HepG2 (cell line): ENCODE measurements around the gene PYGL. TPM values are rescaled to one million over a fixed set of nuclear protein-coding genes. Genes with fewer than 3 reads are reported as not detected.

Experiments
- ATAC-seq: fragments of 200-7000 bp; cut with Tn5 transposase; 3 replicates; pipeline ENCODE4 v1.9.1; 2020; ENCODE audit warnings: mild to moderate bottlenecking, moderate library complexity
- BruUV-seq: library from RNA; stranded (reverse); fragments of 400-500 nt; replicated peaks from 2 replicates; lab custom pipeline; 2021; lab: Mats Ljungman, UMichigan
- CTCF ChIA-PET: fragments of 300-600 bp; formaldehyde crosslinking; extraction: SDS; loops from one replicate; lab custom pipeline; 2021; ENCODE audit warnings: low total read pairs, inconsistent platforms, low intra/inter-chr PET ratio; lab: Yijun Ruan, JAX
- POLR2A ChIA-PET: fragments of 350-600 bp; sonication (Branson Sonifier 250); formaldehyde crosslinking; loops from one replicate; lab custom pipeline; 2020; ENCODE audit warnings: antibody characterized with exemption, inconsistent platforms; lab: Yijun Ruan, JAX
- DNase-seq: peaks from one replicate; pipeline ENCODE4 v3.0.0-alpha.2; 2015; ENCODE audit warnings: low spot score
- FAIRE-seq: peaks from 3 replicates; lab custom pipeline; 2011; peaks lifted over from hg19 to GRCh38; lab: Jason Lieb, UNC
- H2AFZ ChIP-seq: one replicate; pipeline ENCODE4 v1.6.1; 2011; ENCODE audit warnings: low read length, inconsistent platforms
- H3K27ac ChIP-seq: fragments of 300-600 bp; 3 replicates; pipeline ENCODE4 v1.8.0; 2011; ENCODE audit warnings: mixed run types, mild to moderate bottlenecking, mixed read lengths, low read length, inconsistent platforms; ENCODE audit not compliant: insufficient read depth; ENCODE audit errors: extremely low read length
- H3K27me3 ChIP-seq, 2 experiments: fragments of 200-600 bp in 1 of 2; 2 replicates in 1 of 2; 3 replicates in 1 of 2; pipeline versions ENCODE4 v1.6.0 to v1.8.0; 2011; ENCODE audit warnings: low read length in 2 of 2, mild to moderate bottlenecking in 2 of 2, moderate library complexity in 2 of 2, inconsistent platforms in 1 of 2; ENCODE audit not compliant: insufficient read depth in 2 of 2, control insufficient read depth in 1 of 2
- H3K36me3 ChIP-seq, 2 experiments: fragments of 200-600 bp in 1 of 2; replicated peaks in 1 of 2; 2 replicates in 1 of 2; 3 replicates in 1 of 2; pipeline versions ENCODE4 v1.5.1 to v1.8.0; 2011; ENCODE audit warnings: low read length in 2 of 2, inconsistent platforms in 1 of 2; ENCODE audit not compliant: insufficient read depth in 2 of 2, control insufficient read depth in 1 of 2
- H3K4me1 ChIP-seq: 2 replicates; pipeline ENCODE4 v1.5.1; 2012; ENCODE audit warnings: low read length, inconsistent platforms; ENCODE audit not compliant: insufficient read depth
- H3K4me2 ChIP-seq: 2 replicates; pipeline ENCODE4 v1.6.0; 2011; ENCODE audit warnings: low read depth, low read length, inconsistent platforms
- H3K4me3 ChIP-seq, 3 experiments: fragments of 200-600 bp in 1 of 3; sonication (generic), shearing (Covaris generic) in 1 of 3; replicated peaks in 1 of 3; 2 replicates each; pipeline ENCODE4 v1.5.1; 2011 to 2016; ENCODE audit warnings: low read length in 3 of 3, inconsistent platforms in 2 of 3, low read depth in 2 of 3, mild to moderate bottlenecking in 2 of 3, control low read depth in 1 of 3, mixed read lengths in 1 of 3; ENCODE audit not compliant: insufficient read depth in 1 of 3
- H3K79me2 ChIP-seq: one replicate; pipeline ENCODE4 v1.6.1; 2011; ENCODE audit warnings: low read length, inconsistent platforms; ENCODE audit not compliant: insufficient read depth
- H3K9ac ChIP-seq: 2 replicates; pipeline ENCODE4 v1.6.0; 2011; ENCODE audit warnings: mild to moderate bottlenecking, low read depth, low read length, inconsistent platforms; ENCODE audit not compliant: insufficient read depth
- H3K9me3 ChIP-seq: 2 replicates; pipeline ENCODE4 v1.5.1; 2012; ENCODE audit warnings: mild to moderate bottlenecking, low read length
- H4K20me1 ChIP-seq: 2 replicates; pipeline ENCODE4 v1.6.0; 2011; ENCODE audit warnings: inconsistent platforms, mild to moderate bottlenecking, low read length, moderate library complexity; ENCODE audit not compliant: insufficient read depth
- CREB1 ChIP-seq, 2 experiments: fragments of 450-650 bp in 1 of 2; IDR thresholded peaks; 2 replicates each; pipeline ENCODE4 v1.6.1; 2016 to 2017; ENCODE audit warnings: control low read depth in 1 of 2, mild to moderate bottlenecking in 1 of 2, missing compliant biosample characterization in 1 of 2, missing genetic modification characterization in 1 of 2
- ELF1 ChIP-seq: sonication (generic); formaldehyde crosslinking; IDR thresholded peaks from 2 replicates; pipeline ENCODE4 v1.4.0; 2020; ENCODE audit warnings: missing genetic modification reagents
- FOXA3 ChIP-seq: IDR thresholded peaks from 2 replicates; pipeline ENCODE4 v1.6.1; 2016; ENCODE audit warnings: missing genetic modification reagents, missing compliant biosample characterization
- ISL2 ChIP-seq: sonication (generic); formaldehyde crosslinking; IDR thresholded peaks from 2 replicates; pipeline ENCODE4 v1.5.0; 2020; ENCODE audit warnings: missing genetic modification reagents
- SUZ12 ChIP-seq: fragments of 150-350 bp; IDR thresholded peaks from 2 replicates; pipeline ENCODE4 v1.6.1; 2014; ENCODE audit warnings: low read depth, low read length
- ZBTB40 ChIP-seq, 2 experiments: fragments of 450-650 bp in 1 of 2; sonication (generic) in 1 of 2; formaldehyde crosslinking in 1 of 2; IDR thresholded peaks; 2 replicates each; pipeline versions ENCODE4 v1.6.1 to v1.8.0; 2016 to 2022; ENCODE audit warnings: antibody characterized with exemption in 1 of 2, mild to moderate bottlenecking in 1 of 2, missing genetic modification reagents in 1 of 2
- ZNF264 ChIP-seq: sonication (generic); formaldehyde crosslinking; IDR thresholded peaks from 2 replicates; pipeline ENCODE4 v1.4.0; 2020; ENCODE audit warnings: missing genetic modification reagents
- WGBS: methylation state at CpG from one replicate; pipeline ENCODE4 v1.1.6; 2017; ENCODE audit warnings: low lambda C conversion rate; 5-methylcytosine and 5-hydroxymethylcytosine counted together
- in situ Hi-C: cut with HindIII; loops from 2 replicates; pipeline ENCODE4 v1.10.0; 2017; ENCODE audit warnings: low pct_unique_long_range_greater_than_20kb; ENCODE audit not compliant: extremely low pct_ligation_motif_present
- intact Hi-C: fragments of 100-400 bp; cut with micrococcal nuclease; formaldehyde crosslinking; loops from one replicate; pipeline ENCODE4 v1.10.0; 2022; ENCODE audit not compliant: unreplicated experiment
- polyA plus RNA-seq, 8 experiments: library from polyadenylated mRNA; depleted of rRNA in 3 of 8; stranded (reverse) in 7 of 8; unstranded in 1 of 8; fragments of >200 nt; fragmentation: Illumina TruSeq in 4 of 8; extraction: Trizol in 4 of 8; gene quantifications; 2 replicates each; pipeline versions ENCODE4 v1.2.1 to v1.2.3, GENCODE V29; 2011 to 2016; ENCODE audit warnings: low read depth in 4 of 8, missing spikeins in 1 of 8, mixed read lengths in 1 of 8; ENCODE audit not compliant: insufficient read depth in 1 of 8
- total RNA-seq, 5 experiments: library from RNA; depleted of rRNA; stranded (reverse); fragments of >200 nt; fragmentation: Illumina TruSeq; extraction: Trizol; gene quantifications; 2 replicates each; pipeline ENCODE4 v1.2.3, GENCODE V29; 2016; ENCODE audit warnings: low read depth in 1 of 5

PYGL gene
- total and polyA plus RNA-seq, 2 of the 13 experiments (the other 11 are each of a cell fraction or from before 2014, with no cell fraction given) = 98.4 to 110 TPM

DNA sequence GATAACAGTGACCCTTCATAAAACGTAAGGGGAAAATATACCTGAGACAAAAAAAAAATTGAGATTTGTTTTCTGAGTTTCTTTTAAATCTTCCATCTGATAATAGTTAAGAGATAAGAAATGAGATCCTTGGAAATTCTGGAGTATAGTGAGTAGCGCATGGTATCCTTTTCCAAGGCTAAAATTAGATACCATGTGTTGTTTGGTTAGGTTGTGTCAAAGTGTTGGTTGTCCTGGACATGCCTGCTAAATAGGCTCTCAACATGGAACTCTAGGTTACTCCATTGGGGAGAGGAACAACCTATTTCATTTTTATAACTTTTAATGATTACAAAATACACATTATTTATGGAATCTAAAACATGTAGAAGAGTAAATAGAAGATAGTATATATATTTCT is 14.8 kb downstream of the PYGL start:
- no TSS peak for BruUV-seq
- Histone ChIP-seq H3K9ac (no peak overlapping the region), H3K27me3 (no peaks in the 10 kb centered on the region), H3K4me2 (no peak overlapping the region), H2AFZ (no peak overlapping the region), H3K9me3 (no peaks in the 10 kb centered on the region), H4K20me1 (no peaks in the 10 kb centered on the region), H3K4me3 (no peak overlapping the region), H3K27ac (no peak overlapping the region), H3K79me2 (no peaks in the 10 kb centered on the region), H3K36me3 (peaks cover 23 to 55% of the 10 kb centered on the region in 2 experiments), H3K4me1 (peaks cover 21% of the 10 kb centered on the region)
- in situ Hi-C loops (no loop called here), intact Hi-C loops (no loop called here)
- no peak for FAIRE-seq
- ATAC-seq = no peak
- CTCF ChIA-PET = no interaction called here
- TF ChIP-seq SUZ12 (no peak), CREB1 (IDR thresholded peaks at IDR 0.05) (no peak), CREB1 (CRISPR knock-in tag; IDR thresholded peaks at IDR 0.05) (no peak), ZNF264 (CRISPR knock-in tag) (no peak), ZBTB40 (IDR thresholded peaks at IDR 0.05) (no peak), ZBTB40 (CRISPR knock-in tag; IDR thresholded peaks at IDR 0.05) (no peak), FOXA3 (CRISPR knock-in tag) (no peak), ELF1 (CRISPR knock-in tag) (no peak), ISL2 (CRISPR knock-in tag) (no peak)
- POLR2A ChIA-PET = no interaction called here
- 95% methylated on average over 2 of the region's 2 CpGs for WGBS
- no peak for DNase-seq
